ENCODE measurements around the gene STX10. TPM values are rescaled to one million over a fixed set of nuclear protein-coding genes. Genes with fewer than 3 reads are reported as not detected.

STX10 gene
- total RNA-seq, 1 experiment from 2014 or later = 56.9 TPM

DNA sequence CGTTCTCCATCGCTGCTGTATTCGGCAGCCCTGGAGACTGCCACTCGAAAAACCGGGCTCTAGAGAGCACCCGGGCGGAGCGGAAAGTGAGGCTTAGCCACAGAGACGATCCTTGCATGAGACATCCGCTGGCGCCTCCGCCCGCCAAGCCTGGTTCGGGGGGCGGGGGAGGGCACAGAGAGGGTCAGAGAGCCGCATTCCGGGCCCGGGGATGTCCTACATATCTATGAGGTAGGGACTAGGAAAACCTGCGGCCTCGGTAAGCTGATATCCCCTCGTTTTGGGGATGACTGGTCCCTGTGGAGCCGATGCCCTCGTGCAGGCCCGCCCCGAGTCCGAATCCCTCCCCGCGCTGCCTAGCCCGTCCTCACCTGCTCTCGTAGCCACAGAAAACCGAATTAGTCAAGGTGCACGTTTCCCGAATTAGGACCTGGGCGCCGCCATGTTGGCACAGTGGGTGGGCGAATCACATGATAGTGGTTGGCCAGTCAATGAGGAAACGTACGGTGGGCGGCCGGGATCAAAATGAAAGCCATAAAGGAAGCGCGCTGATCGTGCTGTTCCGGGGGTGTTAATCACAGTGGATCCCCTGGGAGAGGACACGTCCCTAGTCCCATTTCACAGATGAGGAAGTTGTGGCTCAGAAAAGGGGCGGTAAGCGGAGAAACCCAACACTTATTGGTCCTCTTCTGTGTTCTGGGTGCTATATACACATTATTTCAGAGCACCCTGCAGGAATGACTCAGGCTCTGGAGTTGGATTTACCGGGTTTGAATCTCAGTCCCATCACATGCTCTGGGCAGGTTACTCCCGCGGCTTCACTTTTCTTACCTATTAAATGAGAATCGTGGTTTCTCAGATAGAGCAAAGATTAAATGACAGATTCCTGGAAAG, 33.6 kb downstream of the STX10 start, which contains the start of gene TRMT1 (continued):
- TF ChIP-seq, protein P1, sequence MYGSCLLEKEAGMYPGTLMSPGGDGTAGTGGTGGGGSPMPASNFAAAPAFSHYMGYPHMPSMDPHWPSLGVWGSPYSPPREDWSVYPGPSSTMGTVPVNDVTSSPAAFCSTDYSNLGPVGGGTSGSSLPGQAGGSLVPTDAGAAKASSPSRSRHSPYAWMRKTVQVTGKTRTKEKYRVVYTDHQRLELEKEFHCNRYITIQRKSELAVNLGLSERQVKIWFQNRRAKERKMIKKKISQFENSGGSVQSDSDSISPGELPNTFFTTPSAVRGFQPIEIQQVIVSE (CRISPR knock-in tag; IDR thresholded peaks at IDR 0.05; ENCODE audit: borderline replicate concordance) = no peak
- TF ChIP-seq MYBL2 (CRISPR knock-in tag; IDR thresholded peaks at IDR 0.05) (peak; percentile 65; the same call in 1 of the 2 replicates), GABPB1 (CRISPR knock-in tag; IDR thresholded peaks at IDR 0.05) (0 out of 2 replicates have a peak, but pooled peaks have one; percentile 43)
- TF ChIP-seq, protein P2, sequence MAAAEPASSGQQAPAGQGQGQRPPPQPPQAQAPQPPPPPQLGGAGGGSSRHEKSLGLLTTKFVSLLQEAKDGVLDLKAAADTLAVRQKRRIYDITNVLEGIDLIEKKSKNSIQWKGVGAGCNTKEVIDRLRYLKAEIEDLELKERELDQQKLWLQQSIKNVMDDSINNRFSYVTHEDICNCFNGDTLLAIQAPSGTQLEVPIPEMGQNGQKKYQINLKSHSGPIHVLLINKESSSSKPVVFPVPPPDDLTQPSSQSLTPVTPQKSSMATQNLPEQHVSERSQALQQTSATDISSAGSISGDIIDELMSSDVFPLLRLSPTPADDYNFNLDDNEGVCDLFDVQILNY (CRISPR knock-in tag; IDR thresholded peaks at IDR 0.05) = no peak
- TF ChIP-seq, protein P3, sequence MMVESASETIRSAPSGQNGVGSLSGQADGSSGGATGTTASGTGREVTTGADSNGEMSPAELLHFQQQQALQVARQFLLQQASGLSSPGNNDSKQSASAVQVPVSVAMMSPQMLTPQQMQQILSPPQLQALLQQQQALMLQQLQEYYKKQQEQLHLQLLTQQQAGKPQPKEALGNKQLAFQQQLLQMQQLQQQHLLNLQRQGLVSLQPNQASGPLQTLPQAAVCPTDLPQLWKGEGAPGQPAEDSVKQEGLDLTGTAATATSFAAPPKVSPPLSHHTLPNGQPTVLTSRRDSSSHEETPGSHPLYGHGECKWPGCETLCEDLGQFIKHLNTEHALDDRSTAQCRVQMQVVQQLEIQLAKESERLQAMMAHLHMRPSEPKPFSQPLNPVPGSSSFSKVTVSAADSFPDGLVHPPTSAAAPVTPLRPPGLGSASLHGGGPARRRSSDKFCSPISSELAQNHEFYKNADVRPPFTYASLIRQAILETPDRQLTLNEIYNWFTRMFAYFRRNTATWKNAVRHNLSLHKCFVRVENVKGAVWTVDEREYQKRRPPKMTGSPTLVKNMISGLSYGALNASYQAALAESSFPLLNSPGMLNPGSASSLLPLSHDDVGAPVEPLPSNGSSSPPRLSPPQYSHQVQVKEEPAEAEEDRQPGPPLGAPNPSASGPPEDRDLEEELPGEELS (CRISPR knock-in tag; IDR thresholded peaks at IDR 0.05) = no peak

DNA sequence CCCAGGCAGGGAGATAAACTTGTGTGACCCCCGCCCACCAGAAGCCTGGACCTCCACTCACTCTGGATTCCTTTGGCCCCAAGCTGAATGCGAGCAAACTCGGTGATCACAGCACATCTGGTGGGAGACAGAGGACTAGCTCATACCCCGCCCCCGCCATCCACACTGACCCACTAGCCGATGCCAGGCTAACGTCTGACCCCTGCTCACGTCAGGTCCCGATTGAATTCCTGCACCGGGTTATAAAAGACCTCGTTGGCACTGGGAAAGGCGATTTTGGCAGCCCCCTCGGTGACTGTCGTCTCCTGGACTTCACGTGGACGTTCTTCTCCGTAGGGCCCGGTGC, 34.3 kb downstream of the STX10 start:
- H3K4me1 Mint-ChIP-seq = peaks cover 34% of the 10 kb centered on the region
- TF ChIP-seq, protein P4, sequence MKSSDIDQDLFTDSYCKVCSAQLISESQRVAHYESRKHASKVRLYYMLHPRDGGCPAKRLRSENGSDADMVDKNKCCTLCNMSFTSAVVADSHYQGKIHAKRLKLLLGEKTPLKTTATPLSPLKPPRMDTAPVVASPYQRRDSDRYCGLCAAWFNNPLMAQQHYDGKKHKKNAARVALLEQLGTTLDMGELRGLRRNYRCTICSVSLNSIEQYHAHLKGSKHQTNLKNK (CRISPR knock-in tag; IDR thresholded peaks at IDR 0.05) = no peak
- TF ChIP-seq, protein P3 (CRISPR knock-in tag; IDR thresholded peaks at IDR 0.05) = 0 out of 2 replicates have a peak, but pooled peaks have one; percentile 8
- TF ChIP-seq OVOL2 (CRISPR knock-in tag; IDR thresholded peaks at IDR 0.05; ENCODE audit: borderline replicate concordance) (no peak), SOX15 (CRISPR knock-in tag; IDR thresholded peaks at IDR 0.05) (no peak)
- TF ChIP-seq, protein P5, sequence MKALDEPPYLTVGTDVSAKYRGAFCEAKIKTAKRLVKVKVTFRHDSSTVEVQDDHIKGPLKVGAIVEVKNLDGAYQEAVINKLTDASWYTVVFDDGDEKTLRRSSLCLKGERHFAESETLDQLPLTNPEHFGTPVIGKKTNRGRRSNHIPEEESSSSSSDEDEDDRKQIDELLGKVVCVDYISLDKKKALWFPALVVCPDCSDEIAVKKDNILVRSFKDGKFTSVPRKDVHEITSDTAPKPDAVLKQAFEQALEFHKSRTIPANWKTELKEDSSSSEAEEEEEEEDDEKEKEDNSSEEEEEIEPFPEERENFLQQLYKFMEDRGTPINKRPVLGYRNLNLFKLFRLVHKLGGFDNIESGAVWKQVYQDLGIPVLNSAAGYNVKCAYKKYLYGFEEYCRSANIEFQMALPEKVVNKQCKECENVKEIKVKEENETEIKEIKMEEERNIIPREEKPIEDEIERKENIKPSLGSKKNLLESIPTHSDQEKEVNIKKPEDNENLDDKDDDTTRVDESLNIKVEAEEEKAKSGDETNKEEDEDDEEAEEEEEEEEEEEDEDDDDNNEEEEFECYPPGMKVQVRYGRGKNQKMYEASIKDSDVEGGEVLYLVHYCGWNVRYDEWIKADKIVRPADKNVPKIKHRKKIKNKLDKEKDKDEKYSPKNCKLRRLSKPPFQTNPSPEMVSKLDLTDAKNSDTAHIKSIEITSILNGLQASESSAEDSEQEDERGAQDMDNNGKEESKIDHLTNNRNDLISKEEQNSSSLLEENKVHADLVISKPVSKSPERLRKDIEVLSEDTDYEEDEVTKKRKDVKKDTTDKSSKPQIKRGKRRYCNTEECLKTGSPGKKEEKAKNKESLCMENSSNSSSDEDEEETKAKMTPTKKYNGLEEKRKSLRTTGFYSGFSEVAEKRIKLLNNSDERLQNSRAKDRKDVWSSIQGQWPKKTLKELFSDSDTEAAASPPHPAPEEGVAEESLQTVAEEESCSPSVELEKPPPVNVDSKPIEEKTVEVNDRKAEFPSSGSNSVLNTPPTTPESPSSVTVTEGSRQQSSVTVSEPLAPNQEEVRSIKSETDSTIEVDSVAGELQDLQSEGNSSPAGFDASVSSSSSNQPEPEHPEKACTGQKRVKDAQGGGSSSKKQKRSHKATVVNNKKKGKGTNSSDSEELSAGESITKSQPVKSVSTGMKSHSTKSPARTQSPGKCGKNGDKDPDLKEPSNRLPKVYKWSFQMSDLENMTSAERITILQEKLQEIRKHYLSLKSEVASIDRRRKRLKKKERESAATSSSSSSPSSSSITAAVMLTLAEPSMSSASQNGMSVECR (CRISPR knock-in tag; IDR thresholded peaks at IDR 0.05; ENCODE audit: borderline replicate concordance) = 0 out of 2 replicates have a peak, but pooled peaks have one; percentile 3
- CTCF ChIA-PET = interaction anchor here (2.0 to 3.7 kb wide), 2 partner anchors 11 to 21 kb away, joined by 5 to 16 read pairs; no protein-coding TSS in a partner anchor
- H3K27ac Mint-ChIP-seq = peak overlapping the region; percentile 98
- peaks cover 11% of the 10 kb centered on the region; the same call in 1 of the 2 replicates for H3K36me3 Mint-ChIP-seq
- no peaks in the 10 kb centered on the region for H3K9me3 Mint-ChIP-seq
- no peaks in the 10 kb centered on the region; the same call in 1 of the 2 replicates for H3K27me3 Mint-ChIP-seq (ENCODE audit: low read depth)
- ATAC-seq (no peak), DNase-seq (ENCODE audit: low spot score) (no peak)
- peak overlapping the region; percentile 96 for H3K4me3 Mint-ChIP-seq
- POLR2A ChIA-PET = interaction anchor here (1.8 kb wide), 1 partner anchor 37 kb away, joined by 4 read pairs; no protein-coding TSS in a partner anchor

All from WTC11 (cell line).